ENCODE results near the gene ALDOB.
"Not testable (repeated sequence)": the region's sequence is repeated elsewhere in the genome, so short reads cannot be mapped to it uniquely, and the experiment has no call there.

Gene ALDOB

DNA sequence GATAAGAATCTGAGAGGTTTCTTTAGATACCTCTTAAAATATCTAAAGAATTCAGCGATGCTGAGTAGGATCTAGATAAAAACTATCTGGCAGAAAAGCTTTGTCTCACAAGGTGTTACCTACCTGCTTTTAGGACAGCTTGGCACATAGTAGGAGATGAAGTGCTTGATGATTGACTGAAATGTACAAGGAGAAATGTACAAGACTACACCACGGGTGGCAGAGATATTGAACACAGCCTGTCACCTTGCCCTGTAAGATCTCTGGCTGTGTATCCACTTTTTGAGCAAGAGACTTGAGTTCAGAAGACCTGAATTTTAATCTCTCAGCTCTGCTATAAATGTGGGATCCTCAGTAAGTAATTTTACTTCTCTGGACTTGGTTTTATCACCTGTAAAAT is 15.7 kb downstream of the ALDOB start:
- DNase-seq, result no peak

DNA sequence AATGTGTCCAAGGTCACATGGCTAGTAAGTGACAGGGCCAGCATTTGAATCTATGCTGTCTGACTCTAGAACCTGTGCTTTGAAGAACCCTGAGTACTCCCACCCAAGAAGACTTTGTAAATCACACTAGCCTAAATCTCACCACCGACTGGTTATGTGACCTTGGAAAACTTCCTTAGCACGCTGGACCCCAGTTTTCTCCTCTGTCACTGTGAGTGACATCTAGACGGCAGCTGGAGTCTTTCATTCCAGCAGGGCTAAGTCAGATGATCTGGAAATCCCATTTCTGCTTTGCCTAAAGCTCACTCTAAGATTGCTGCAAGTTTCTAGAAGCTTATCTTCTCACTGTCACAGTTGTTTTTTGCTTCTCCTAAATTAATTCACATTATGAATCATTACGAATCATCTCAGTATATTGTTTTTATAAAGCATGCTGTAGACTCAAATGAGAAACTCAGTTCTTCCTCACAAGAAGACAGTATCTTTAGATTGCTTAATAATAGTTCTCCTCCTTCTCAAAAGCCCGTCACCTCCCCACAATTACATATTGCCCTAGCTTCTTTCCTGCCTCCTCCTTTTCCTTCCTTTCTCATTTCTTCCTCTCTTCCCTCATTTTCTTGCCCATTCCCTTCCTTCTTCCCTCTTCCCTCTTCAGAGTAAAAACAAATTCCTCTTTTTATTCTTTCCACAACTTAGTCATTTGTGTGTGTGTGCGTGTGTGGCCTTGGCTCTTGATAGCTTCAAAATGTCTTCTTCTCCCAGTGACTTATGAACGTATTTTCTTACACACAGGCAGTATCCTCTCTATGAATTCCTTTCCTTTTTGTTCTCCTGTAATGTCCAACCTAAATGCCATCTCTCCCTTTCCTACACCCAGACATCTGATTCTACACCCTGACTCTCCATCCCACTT is 16.8 kb downstream of the ALDOB start:
- no peak for DNase-seq

DNA sequence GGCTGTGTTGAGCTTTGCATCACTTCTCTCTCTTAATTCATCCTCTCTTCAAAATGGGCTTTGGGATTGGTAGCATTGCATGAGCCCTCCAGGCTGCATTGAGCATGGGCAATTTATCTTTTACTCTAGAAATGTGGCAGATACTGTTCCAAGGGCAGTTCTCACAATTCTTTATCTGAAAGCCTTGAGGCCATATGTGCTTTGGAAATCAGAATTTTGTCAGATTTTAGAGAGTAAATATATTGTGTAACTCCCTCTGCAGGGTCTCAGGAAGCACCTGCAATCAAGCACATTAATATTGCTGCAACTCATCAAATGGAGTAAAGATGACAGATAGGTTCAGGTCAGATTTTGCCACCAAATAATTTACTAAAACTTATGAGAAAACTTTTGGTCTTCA is 17.6 kb downstream of the ALDOB start:
- no peak for DNase-seq

DNA sequence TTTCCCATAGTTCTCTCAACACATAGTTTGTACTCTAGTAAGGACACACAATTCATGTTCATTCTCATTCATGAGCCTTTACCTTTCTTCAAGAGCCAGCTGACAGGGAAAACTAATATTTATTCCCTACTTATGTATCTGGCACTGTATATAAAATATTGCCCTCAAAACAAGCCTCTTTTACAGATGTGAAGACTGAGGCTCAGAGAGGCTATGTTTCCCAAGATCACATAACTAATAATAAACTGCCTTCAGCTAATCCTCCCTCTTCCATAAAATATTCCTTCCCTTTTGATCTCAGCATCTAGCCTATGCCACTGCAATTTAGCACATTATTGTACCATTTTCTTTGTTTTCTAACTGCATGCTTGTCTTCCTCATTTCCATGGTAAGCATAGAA is 18.2 kb downstream of the ALDOB start:
- DNase-seq, result no peak

DNA sequence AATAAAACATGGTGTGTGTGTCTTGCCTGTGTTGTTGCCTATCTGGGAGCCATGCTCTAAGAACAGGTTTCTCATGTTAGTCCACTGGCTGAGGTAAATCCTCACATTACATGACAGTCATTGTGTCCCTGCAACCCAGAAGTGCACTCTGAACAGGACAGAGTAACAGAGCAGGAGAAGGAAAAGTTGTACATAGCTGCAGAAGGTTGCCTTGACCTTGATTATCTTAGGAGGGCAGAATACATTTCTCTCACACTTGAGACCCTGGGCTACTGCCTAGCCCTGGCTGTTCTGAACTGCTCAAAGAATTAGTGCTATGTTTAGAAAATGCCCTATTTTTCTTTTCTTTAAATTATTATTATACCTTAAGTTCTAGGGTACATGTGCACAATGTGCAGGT is 20.0 kb downstream of the ALDOB start:
- DNase-seq, result no peak

DNA sequence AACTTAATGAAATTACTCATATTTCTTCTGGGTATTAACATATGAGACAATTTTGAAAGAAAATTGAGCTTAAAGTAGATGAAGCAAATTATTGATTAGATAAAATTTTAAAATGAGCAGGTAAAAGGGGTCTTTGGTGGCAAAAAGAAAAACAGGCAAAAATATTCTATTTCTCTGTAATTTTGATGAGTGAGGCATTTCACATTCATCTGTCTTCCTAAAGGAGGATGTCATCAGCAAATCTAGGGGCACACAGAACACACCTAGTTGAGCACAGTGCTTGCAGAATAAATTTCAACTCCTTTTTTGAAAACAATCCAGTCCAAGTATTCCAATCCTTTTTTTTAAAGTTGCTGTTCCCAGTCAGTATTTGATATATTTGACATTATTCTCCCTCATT is 20.7 kb downstream of the ALDOB start:
- DNase-seq, result no peak

DNA sequence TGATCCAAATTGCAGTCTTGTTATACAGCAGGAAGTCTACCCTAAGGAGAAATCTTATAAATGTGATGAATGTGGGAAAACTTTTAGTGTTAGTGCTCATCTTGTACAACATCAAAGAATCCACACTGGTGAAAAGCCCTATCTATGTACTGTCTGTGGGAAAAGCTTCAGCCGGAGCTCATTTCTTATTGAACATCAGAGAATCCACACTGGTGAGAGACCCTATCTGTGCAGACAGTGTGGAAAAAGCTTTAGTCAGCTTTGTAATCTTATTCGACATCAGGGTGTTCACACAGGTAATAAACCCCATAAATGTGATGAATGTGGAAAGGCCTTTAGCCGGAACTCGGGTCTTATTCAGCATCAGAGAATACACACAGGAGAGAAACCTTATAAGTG is 26.5 kb downstream of the ALDOB start:
- DNase-seq, result no peak

DNA sequence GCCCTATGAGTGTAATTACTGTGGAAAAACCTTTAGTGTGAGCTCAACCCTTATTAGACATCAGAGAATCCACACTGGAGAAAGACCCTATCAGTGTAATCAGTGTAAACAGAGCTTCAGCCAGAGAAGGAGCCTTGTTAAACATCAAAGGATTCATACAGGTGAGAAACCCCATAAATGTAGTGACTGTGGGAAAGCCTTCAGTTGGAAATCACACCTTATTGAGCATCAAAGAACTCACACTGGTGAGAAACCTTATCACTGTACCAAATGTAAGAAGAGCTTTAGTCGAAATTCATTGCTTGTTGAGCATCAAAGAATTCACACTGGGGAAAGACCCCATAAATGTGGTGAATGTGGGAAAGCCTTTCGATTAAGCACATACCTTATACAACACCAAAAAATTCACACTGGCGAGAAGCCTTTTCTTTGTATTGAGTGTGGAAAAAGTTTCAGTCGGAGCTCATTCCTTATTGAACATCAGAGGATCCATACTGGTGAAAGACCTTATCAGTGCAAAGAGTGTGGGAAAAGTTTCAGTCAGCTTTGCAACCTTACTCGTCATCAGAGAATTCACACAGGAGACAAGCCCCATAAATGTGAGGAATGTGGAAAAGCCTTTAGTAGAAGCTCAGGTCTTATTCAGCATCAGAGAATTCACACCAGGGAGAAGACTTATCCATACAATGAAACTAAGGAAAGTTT is 27.0 kb downstream of the ALDOB start:
- DNase-seq, result no peak

DNA sequence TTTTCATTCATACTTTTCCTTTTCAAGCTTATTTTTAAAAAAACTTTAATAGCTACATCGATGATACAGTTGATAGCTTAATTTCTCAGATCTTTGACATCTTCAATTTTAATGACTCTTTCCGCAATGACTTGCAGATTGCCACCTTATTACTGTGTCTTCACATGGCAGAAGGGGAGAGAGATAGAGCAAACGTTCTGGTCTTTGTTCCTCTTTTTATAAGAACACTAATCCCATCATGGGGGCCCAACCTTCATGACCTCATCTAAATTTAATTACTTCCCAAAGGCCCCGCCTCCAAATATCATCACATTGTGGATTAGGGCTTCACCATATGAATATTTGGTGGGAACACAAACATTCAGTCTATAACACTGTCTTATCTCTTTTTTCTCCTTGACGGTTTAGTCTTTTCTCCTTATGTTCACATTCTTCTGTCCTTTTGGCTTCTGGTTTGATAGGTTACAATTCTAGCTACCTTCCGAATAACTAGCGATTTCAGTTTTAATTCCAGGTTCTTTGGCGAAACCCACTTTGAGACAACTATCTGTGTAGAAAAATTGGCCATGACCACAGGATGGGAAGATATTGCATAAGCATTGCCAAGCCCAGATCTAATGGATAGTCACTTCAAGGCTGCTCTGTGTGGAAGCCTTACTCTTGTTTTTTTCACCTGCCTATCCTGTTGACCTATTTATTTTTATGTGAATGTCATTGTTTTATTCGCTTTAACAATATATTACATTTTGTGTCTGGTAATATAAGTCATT is 31.9 kb downstream of the ALDOB start:
- DNase-seq, result no peak

DNA sequence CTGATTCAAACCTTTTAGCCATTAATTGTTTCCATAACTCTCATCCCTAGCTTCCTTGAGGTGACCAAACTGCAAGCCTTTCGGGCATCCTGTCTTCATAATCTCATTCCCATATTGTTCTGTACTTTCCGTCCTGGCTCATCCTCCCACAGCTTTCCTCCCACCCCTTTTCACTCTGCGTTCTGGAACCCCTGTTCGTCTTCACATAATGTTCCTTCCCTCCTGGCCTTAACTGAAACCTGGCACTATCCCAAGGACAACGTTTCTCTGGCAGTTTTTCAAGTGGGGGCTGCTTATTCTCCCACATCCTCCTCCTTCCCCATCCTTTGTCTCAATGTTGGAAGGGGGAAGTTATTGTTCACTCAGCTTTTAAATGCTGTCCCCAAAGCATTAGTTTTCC is 35.5 kb downstream of the ALDOB start:
- DNase-seq, result no peak

DNA sequence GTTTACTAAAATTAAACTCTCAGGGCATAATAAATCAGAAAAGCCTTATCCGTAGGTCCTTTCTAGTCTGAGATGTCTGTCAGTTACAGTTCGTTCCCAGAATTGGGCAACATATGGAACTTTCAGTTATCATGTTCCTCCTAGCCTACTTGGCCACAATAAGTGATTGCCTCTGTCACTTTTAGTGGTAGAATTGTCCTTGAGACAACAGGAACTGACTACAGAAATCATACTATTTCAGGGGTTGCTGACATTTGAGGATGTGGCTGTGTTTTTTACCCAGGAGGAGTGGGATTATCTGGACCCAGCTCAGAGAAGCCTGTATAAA is 36.0 kb downstream of the ALDOB start:
- DNase-seq, result no peak

DNA sequence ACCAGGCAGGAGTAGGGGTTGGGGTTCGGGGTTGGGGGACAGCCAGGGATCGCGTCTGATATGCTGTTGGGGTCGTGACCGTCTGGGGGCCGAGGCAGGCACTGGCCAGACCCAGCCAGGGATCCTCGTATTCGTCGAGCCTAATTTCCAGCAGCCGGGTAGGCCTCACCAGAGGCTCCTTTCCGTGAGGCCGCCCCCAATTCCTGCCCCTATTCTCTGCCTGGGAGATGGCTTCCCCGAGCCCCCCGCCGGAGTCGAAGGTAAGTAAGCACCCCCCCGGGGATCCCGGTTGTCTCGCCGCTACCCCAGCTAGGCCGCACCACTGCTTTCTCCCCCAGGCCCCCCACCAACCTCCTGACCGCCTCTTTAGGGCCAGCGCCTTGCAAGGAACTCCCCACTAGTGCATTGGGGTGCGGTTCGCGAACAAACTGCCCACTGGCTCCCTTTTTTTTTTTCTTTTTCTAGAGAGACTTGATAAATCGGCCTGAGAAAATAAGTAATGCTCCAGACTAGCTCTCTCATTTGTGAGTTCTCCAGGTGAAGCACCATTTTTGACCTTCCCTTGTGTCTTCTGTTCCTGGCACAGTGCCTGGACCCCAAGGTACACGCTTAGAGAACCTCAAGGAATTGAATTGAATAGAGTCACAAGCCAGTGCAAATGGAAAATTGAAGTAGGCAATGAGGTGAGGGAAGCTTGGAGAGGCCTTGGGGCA is 36.5 kb downstream of the ALDOB start:
- DNase-seq, result no peak

DNA sequence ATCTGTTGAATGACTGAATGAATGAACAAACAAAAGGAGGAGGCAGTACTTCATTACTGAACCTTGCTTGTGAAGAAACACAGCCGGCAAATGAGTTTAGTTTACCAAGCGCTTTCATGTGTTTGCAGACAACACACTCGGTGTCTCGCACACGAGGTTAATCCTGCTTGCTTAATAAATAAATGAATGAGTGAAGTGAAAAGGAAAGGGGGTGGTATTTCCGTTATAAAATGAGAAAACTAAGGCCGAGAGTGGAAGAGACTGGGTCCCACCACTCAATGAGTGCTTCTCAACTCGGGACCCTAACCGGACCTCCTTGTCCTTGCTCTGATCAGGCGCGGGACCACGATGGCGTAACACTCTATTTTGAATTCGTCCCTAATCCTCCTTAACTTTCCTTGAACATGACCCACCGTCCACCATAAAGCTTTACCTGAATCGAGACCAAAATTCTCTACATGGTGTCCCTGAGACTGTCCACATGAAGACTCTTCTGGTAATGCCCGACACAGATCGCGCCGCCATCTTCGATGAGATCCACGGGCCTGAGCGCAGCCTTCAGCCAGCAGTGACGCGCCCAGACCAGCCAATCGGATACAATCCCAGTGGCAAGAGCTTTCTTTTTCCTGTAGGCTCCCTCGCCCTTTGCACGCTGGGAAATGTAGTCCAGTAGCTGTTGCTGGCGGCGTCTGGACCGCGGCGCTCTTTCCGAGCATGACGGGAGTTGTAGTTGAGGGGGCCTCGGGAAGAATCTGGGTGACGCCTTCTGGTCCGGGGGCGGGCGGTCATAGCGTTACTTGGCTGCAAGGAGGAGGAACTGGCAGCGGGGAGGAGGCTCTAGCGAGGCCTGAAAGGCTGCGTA is 37.3 kb downstream of the ALDOB start, which contains the start of the genes MRPL50 and ZNF189:
MRPL50 (minus strand) TSS at position 551 of the 862 bp plus-strand sequence; CDS start at position 525, 26 bp downstream.
ZNF189 (plus strand) TSS at position 784 of the 862 bp plus-strand sequence. CDS start 306 bp downstream, outside the sequence.
- peak; percentile 94 for DNase-seq

DNA sequence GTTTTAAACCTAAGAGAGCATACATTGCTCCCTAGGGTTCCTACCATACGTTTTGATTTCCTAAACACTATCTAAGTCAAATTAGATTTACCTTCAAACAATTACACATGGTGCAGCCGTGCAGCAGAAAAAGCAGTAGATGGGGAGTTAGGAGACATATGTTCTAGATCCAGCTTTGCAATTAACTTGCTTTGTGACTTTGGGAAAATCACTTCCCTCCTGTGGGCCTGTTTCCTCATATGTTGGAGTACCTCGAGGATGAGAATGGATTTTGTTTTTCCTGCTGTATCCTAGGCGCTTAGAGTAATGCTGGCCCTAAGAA is 37.9 kb downstream of the ALDOB start:
- no peak for DNase-seq

DNA sequence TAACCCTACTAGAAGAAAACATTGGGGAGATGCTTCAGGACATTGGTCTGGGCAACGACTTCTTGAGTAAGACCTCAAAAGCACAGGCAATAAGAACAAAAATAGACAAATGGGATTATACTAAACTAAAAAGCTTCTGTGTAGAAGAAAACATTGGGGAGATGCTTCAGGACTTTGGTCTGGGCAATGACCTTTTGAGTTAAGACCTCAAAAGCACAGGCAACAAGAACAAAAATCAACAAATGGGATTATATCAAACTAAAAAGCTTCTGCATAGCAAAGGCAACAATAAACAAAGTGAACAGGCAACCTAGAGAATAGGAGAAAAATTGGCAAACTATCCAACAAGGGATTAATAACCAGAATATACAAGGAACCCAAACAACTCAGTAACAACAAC is 40.9 kb downstream of the ALDOB start:
- no peak for DNase-seq

DNA sequence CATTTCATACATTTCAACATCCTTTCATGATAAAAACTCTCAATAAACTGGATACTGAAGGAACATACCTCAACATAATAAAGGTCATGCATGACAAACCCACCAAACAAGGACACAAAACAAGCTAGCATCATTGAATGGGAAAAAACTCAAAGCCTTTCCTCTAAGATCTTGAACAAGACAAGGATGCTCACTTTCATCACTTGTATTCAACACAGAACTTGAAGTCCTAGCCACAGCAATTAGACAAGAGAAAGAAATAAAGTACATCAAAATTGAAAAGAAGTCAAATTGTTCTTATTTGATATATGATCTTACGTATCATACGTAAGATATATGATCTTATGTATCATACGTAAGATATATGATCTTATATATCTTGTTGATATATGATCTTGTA is 42.4 kb downstream of the ALDOB start:
- no peak for DNase-seq

DNA sequence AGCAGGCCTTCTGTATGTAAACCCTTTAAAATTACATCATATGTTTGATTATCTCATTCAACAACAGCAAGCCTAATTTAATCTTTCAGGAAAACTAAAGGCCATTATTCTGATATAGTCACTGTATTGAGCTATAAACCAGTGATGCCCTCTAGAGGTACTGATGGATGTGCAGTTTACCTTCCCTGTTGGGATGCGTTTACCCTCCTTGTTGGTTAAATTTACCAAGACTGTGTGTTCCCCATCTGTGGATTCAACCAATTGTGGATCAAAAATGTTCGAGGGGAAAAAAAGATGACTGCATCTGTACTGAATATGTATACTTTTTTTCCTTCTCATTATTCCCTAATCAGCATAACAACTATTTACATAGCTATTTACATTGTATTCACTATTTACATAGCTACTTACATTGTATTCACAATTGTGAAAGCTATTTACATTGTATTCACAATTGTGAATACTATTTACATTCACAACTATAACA is 47.0 kb downstream of the ALDOB start:
- DNase-seq, result no peak

DNA sequence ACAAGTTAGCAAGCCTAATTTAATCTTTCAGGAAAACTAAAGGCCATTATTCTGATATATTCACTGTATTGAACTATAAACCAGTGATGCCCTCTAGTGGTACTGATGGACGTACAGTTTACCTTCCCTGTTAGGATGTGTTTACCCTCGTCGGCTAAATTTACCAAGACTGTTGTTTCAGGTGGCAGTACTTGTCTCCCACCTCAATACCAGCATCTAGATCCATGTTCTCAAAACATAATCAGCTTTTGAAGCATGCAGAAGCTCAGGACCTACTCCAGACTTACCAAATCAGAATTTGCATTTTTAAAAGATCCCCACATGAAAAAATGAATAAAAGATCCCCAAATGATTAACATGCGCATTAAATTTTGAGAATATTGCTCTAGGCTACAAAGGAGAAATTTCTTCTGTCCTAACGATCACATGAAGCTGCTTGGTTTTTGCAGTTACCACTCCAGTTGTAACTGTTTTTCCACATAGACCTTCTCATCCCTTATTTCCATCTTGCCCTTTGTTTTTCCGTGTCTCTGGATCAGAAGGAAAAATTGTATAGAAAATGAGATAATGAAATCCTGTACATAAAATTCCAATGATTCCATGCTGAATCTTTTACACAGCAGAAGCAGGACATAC is 47.6 kb downstream of the ALDOB start:
- DNase-seq, result no peak

DNA sequence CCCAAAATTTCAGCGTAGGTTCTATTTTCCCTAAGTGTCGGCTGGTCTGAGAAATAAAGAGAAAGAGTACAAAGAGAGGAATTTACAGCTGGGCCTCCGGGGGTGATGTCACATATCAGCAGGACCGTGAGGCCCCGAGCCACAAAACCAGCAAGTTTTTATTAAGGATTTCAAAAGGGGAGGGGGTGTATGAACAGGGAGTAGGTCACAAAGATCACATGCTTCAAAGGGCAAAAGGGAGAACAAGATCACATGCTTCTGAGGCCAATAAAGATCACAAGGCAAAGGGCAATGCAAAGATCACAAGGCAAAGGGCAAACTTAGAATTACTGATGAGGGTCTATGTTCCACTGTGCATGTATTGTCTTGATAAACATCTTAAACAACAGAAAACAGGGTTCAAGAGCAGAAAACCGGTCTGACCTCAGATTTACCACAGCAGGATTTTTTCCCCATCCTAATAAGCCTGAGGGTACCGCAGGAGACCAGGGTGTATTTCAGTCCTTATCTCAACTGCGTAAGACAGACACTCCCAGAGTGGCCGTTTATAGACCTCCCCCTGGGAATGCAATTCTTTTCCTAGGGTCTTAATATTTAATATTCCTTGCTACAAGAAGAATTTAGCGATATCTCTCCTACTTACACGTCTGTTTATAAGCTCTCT is 50.6 kb downstream of the ALDOB start, which contains the start of gene BAAT:
BAAT (minus strand) TSS at position 134 of the 664 bp plus-strand sequence. CDS start 13,602 bp downstream, outside the sequence.
- not testable (repeated sequence) for DNase-seq

DNA sequence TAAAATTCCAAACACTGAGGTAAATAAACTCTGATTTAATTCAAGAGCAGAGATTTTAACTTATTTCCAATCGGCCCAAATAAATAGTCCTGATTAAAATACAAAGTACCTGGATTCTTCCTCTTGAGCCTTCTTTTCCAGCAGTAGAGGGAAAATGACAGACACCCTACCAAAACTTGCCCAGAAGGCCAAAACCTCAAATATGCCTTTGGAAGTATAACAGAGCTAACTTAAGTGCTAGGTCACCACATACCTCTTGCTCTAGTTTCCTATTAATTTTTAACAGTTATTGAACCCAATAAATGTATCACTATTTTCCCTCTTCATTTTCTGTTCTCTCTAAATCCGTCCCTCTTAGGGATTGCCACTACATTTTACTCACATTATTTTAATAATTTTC is 52.2 kb downstream of the ALDOB start:
- DNase-seq, result no peak
